ENCODE results near the gene USP40. TPM values are rescaled to one million over a fixed set of nuclear protein-coding genes. Genes with fewer than 3 reads are reported as not detected.

Gene USP40
- total RNA-seq, 1 donor: 40.2 TPM

- H3K4me3 ChIP-seq (ENCODE audit: low read depth, low read length): no peak overlapping the region
- DNase-seq (ENCODE audit: low read depth): no peak
- TF ChIP-seq CTCF (IDR thresholded peaks at IDR 0.05; ENCODE audit: insufficient read depth, low read length): no peak
Measured at GRCh38 chr2:233485726-233486125, 80.9 kb downstream of the USP40 start.

- TF ChIP-seq CTCF (IDR thresholded peaks at IDR 0.05; ENCODE audit: insufficient read depth, low read length): no peak
- DNase-seq (ENCODE audit: low read depth): no peak
- no peak overlapping the region for H3K4me3 ChIP-seq (ENCODE audit: low read depth, low read length)
Measured at GRCh38 chr2:233482616-233483015, 84.0 kb downstream of the USP40 start.

GRCh38 chr2:233481368-233482142 lies 85.0 kb downstream of the USP40 start:
- no peak for TF ChIP-seq CTCF (IDR thresholded peaks at IDR 0.05; ENCODE audit: insufficient read depth, low read length)
- no peak overlapping the region for H3K4me3 ChIP-seq (ENCODE audit: low read depth, low read length)
- DNase-seq (ENCODE audit: low read depth): no peak

- H3K4me3 ChIP-seq (ENCODE audit: low read depth, low read length): no peak overlapping the region
- no peak for TF ChIP-seq CTCF (IDR thresholded peaks at IDR 0.05; ENCODE audit: insufficient read depth, low read length)
- no peak for DNase-seq (ENCODE audit: low read depth)
Measured at GRCh38 chr2:233480490-233481202, 85.9 kb downstream of the USP40 start.

DNA sequence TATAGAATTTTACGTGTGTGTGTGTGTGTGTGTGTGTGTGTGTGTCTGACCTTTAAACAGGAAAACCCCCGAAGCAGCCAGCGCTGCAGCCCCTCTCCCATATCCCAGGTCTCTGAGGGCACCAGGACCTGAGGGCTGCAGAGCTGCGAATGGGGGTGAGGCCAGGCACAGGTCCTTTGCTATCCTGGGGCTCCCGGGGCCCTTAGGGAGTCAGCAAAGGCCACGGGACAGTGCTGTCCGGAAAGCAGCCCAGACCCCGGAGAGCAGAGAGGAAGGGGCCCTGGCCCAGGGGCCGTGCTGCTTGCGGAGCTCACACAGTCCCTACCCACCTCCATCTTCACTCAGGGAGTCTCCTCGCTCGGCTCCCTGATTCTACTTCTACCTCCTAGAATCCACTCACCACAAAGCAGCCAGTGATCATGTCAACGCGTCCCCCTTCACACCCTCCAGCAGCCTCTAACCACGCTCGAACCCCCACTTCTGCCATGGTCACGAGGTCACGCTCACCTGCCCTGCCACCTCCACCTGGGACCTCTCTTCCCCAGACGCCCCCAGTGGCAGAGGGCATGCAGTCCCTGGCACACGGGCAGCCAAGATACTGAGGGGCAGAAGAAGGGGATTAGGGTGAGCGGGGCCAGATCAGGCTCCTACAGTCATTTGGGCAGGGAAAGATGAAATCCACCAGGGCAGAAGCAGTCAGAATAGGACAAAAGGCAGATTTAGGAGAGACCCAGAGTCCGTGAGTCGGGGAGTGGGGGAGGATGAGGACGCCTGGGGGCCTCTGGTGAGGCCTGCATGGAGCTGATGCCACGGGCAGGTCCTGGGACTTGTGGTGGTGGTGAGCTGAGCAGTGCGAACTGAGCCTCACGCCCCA lies 86.7 kb downstream of the USP40 start:
- H3K4me3 ChIP-seq (ENCODE audit: low read depth, low read length): no peak overlapping the region
- DNase-seq (ENCODE audit: low read depth): no peak
- no peak for TF ChIP-seq CTCF (IDR thresholded peaks at IDR 0.05; ENCODE audit: insufficient read depth, low read length)

DNA sequence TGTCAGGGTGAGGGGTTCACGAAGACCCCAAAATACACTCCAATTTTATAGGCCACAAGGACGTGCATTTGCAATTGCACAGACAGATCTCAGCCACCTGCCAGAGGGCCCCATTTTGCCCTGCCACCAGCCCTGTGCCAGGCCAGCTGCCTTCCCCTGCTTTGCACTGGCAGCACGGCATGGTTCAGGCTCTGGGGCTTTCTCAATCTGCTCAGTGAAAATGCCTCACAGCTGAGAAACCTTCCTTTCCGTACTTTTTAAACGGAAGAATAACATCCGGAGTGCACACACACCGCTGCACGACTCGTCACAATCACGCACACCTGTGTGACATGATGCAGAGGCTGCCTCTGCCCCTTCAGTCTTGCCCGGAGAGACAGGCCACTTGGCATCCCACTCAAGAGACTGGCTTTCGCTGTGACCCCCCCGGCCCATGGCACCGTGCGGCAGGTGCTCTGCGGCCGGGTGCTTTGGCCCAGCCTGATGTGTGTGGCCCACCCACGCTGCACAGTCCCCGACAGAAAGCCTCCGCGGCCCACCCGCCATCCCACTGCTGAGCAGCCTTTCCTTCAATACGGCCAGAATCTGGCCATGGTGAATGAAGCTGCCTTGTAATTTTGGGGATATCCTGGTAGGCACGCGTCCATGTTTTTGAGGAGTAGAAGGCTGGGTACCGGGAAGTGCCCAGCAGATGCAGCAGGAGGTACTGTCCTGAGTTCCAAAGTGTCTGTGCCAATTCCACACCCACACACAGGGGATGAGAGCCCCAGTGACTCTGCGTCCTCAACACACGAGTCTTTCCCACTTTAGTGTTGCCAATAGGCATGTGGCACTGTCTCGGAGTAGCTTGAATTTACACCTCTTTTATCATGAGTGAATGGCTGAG lies 88.8 kb downstream of the USP40 start:
- H3K4me3 ChIP-seq (ENCODE audit: low read depth, low read length): no peak overlapping the region
- no peak for DNase-seq (ENCODE audit: low read depth)
- no peak for TF ChIP-seq CTCF (IDR thresholded peaks at IDR 0.05; ENCODE audit: insufficient read depth, low read length)

Measured in fibroblast of the aortic adventitia (primary cell).